SU-DHL-6 (cell line): ENCODE data around the gene KRTAP9-3.
"Not testable (repeated sequence)": the region's sequence is repeated elsewhere in the genome, so short reads cannot be mapped to it uniquely, and the experiment has no call there.

Source experiments
- H2AFZ ChIP-seq: fragments of 200-600 bp; sonication (generic); 2 replicates; pipeline ENCODE4 v1.6.1; 2014; ENCODE audit warnings: low read depth, mild to moderate bottlenecking, moderate library complexity, mixed read lengths, antibody characterized with exemption, low read length; ENCODE audit not compliant: severe bottlenecking
- H3F3A ChIP-seq: fragments of 200-600 bp; shearing (Covaris generic); 2 replicates; pipeline ENCODE4 v1.6.0; 2016; ENCODE audit warnings: antibody characterized with exemption, mild to moderate bottlenecking; ENCODE audit not compliant: insufficient read depth
- H3K27ac ChIP-seq: fragments of 200-600 bp; sonication (generic); 2 replicates; pipeline ENCODE4 v1.5.1; 2016; ENCODE audit warnings: low read depth, mild to moderate bottlenecking, low read length, moderate library complexity, mixed read lengths
- H3K27me3 ChIP-seq: fragments of 200-600 bp; sonication (generic), shearing (Covaris generic); 2 replicates; pipeline ENCODE4 v1.6.0; 2014; ENCODE audit warnings: mild to moderate bottlenecking, low read length
- H3K36me3 ChIP-seq: fragments of 200-600 bp; sonication (generic); 2 replicates; pipeline ENCODE4 v1.6.1; 2014; ENCODE audit warnings: mild to moderate bottlenecking, low read length, mixed read lengths
- H3K4me2 ChIP-seq: fragments of 300-600, 200-600 bp; shearing (Covaris generic), sonication (generic); 2 replicates; pipeline ENCODE4 v1.6.0; 2014; ENCODE audit warnings: low read length, low read depth, mild to moderate bottlenecking; ENCODE audit not compliant: poor library complexity, severe bottlenecking
- H3K4me3 ChIP-seq: fragments of 200-600 bp; sonication (generic); 2 replicates; pipeline ENCODE4 v1.5.1; 2014; ENCODE audit warnings: antibody characterized with exemption, low read length, mild to moderate bottlenecking, mixed read lengths; ENCODE audit not compliant: insufficient read depth, poor library complexity, severe bottlenecking
- H3K79me2 ChIP-seq: fragments of 200-600 bp; sonication (generic); 2 replicates; pipeline ENCODE4 v1.6.1; 2014; ENCODE audit warnings: mild to moderate bottlenecking, low read length, moderate library complexity; ENCODE audit not compliant: insufficient read depth
- H3K9ac ChIP-seq: fragments of 200-600 bp; sonication (generic); 2 replicates; pipeline ENCODE4 v1.7.0; 2014; ENCODE audit warnings: mild to moderate bottlenecking, low read length
- H3K9me2 ChIP-seq: fragments of 200-600 bp; sonication (generic); replicated peaks from 2 replicates; pipeline ENCODE4 v1.6.1; 2014; ENCODE audit warnings: low read length; ENCODE audit not compliant: insufficient read depth
- H3K9me3 ChIP-seq: fragments of 200-600 bp; sonication (generic); 2 replicates; pipeline ENCODE4 v1.6.1; 2014; ENCODE audit warnings: low read length, mixed read lengths; ENCODE audit not compliant: insufficient read depth
- H4K20me1 ChIP-seq: fragments of 200-600 bp; sonication (generic); 2 replicates; pipeline ENCODE4 v1.6.1; 2014; ENCODE audit warnings: low read depth, mild to moderate bottlenecking, antibody characterized with exemption, low read length, moderate library complexity, mixed read lengths
- CTCF ChIP-seq: fragments of 200-600 bp; sonication (generic); IDR thresholded peaks from one replicate; pipeline ENCODE4 v1.5.1; 2017; ENCODE audit warnings: antibody characterized with exemption, mild to moderate bottlenecking, low read length, moderate library complexity; ENCODE audit not compliant: insufficient read depth, poor library complexity, severe bottlenecking
- EZH2phosphoT487 ChIP-seq: fragments of 200-600 bp; sonication (generic), shearing (Covaris generic); conservative IDR thresholded peaks from 2 replicates; pipeline ENCODE4 v1.6.1; 2018; ENCODE audit warnings: mild to moderate bottlenecking, antibody characterized with exemption, low read length, moderate library complexity, mixed read lengths

KRTAP9-3 gene

GRCh38 chr17:41251261-41251660 is 19.0 kb downstream of the KRTAP9-3 start:
- H3K4me3 ChIP-seq: no peak overlapping the region
- no peak overlapping the region for H3K4me2 ChIP-seq
- H3K9me3 ChIP-seq: no peaks in the 10 kb centered on the region
- H3K9ac ChIP-seq: no peak overlapping the region
- H4K20me1 ChIP-seq: no peaks in the 10 kb centered on the region
- H3F3A ChIP-seq: no peaks in the 10 kb centered on the region
- H3K27ac ChIP-seq: no peak overlapping the region
- H2AFZ ChIP-seq: no peak overlapping the region
- H3K27me3 ChIP-seq: no peaks in the 10 kb centered on the region
- TF ChIP-seq CTCF (no peak), EZH2phosphoT487 (no peak)
- no peaks in the 10 kb centered on the region for H3K79me2 ChIP-seq
- no peaks in the 10 kb centered on the region for H3K9me2 ChIP-seq
- no peaks in the 10 kb centered on the region for H3K36me3 ChIP-seq

GRCh38 chr17:41254861-41255260 is 22.6 kb downstream of the KRTAP9-3 start:
- H3K4me2 ChIP-seq: no peak overlapping the region
- H3K79me2 ChIP-seq: no peaks in the 10 kb centered on the region
- no peaks in the 10 kb centered on the region for H3K27me3 ChIP-seq
- no peaks in the 10 kb centered on the region for H4K20me1 ChIP-seq
- H2AFZ ChIP-seq: no peak overlapping the region
- no peak overlapping the region for H3K27ac ChIP-seq
- H3F3A ChIP-seq: no peaks in the 10 kb centered on the region
- no peaks in the 10 kb centered on the region for H3K9me3 ChIP-seq
- no peak overlapping the region for H3K4me3 ChIP-seq
- no peaks in the 10 kb centered on the region for H3K36me3 ChIP-seq
- H3K9ac ChIP-seq: no peak overlapping the region
- TF ChIP-seq EZH2phosphoT487: no peak
- TF ChIP-seq CTCF: no peak
- no peaks in the 10 kb centered on the region for H3K9me2 ChIP-seq

GRCh38 chr17:41255381-41256290 is 23.4 kb downstream of the KRTAP9-3 start, which contains the start of gene KRTAP9-9:
TSS of gene KRTAP9-9 (plus strand) at chr17:41255384.
- not testable (repeated sequence) for H2AFZ ChIP-seq, H3K27me3 ChIP-seq, H3F3A ChIP-seq, H4K20me1 ChIP-seq, H3K36me3 ChIP-seq, H3K9me2 ChIP-seq, H3K27ac ChIP-seq, H3K9ac ChIP-seq, H3K9me3 ChIP-seq, H3K79me2 ChIP-seq, H3K4me3 ChIP-seq, H3K4me2 ChIP-seq

GRCh38 chr17:41256291-41256685 is 24.0 kb downstream of the KRTAP9-3 start:
- no peaks in the 10 kb centered on the region for H3K9me2 ChIP-seq
- no peak overlapping the region for H3K27ac ChIP-seq
- H3K4me3 ChIP-seq: no peak overlapping the region
- H3K9me3 ChIP-seq: no peaks in the 10 kb centered on the region
- no peaks in the 10 kb centered on the region for H3K36me3 ChIP-seq
- no peaks in the 10 kb centered on the region for H3K27me3 ChIP-seq
- no peaks in the 10 kb centered on the region for H3K79me2 ChIP-seq
- no peaks in the 10 kb centered on the region for H4K20me1 ChIP-seq
- no peak overlapping the region for H3K9ac ChIP-seq
- H2AFZ ChIP-seq: no peak overlapping the region
- no peaks in the 10 kb centered on the region for H3F3A ChIP-seq
- TF ChIP-seq CTCF: no peak
- no peak for TF ChIP-seq EZH2phosphoT487
- H3K4me2 ChIP-seq: no peak overlapping the region
